Vagina (tissue), 2 donors: ENCODE measurements around the gene PCNP. TPM values are rescaled to one million over a fixed set of nuclear protein-coding genes. Genes with fewer than 3 reads are reported as not detected.

Experiments
- DNase-seq, 2 donors: peaks; one replicate each; pipeline ENCODE4 v3.0.0-alpha.2; 2017; ENCODE audit errors: extremely low spot score in 2 of 2
- H3K27ac ChIP-seq: fragments of 200-600 bp; sonication (generic); one replicate; pipeline ENCODE4 v1.5.1; 2019
- H3K27me3 ChIP-seq: fragments of 200-600 bp; sonication (generic); one replicate; pipeline ENCODE4 v1.5.1; 2019
- H3K36me3 ChIP-seq, 2 donors: fragments of 200-600 bp; sonication (generic); one replicate each; pipeline ENCODE4 v1.5.1; 2017 to 2019
- H3K4me1 ChIP-seq: fragments of 200-600 bp; sonication (generic); one replicate; pipeline ENCODE4 v1.5.1; 2019
- H3K4me3 ChIP-seq, 2 donors: fragments of 200-600 bp; sonication (generic); 1 replicate in 1 of 2; 2 replicates in 1 of 2; pipeline ENCODE4 v1.5.1; 2016 to 2019
- H3K9me3 ChIP-seq: fragments of 200-600 bp; sonication (generic); one replicate; pipeline ENCODE4 v1.5.1; 2019
- POLR2A ChIP-seq, 2 donors: fragments of 450-650 bp; IDR thresholded peaks; one replicate each; pipeline ENCODE4 v1.6.1; 2017; ENCODE audit warnings: antibody characterized with exemption in 2 of 2, mild to moderate bottlenecking in 2 of 2, moderate library complexity in 2 of 2
- POLR2AphosphoS5 ChIP-seq, 2 donors: sonication (generic); formaldehyde crosslinking; IDR thresholded peaks; one replicate each; pipeline ENCODE4 v1.9.0; 2017; ENCODE audit warnings: antibody characterized with exemption in 2 of 2, mild to moderate bottlenecking in 2 of 2, low read depth in 1 of 2; ENCODE audit not compliant: insufficient read depth in 1 of 2
- intact Hi-C: fragments of 100-400 bp; cut with DNase I; formaldehyde crosslinking; loops from one replicate; pipeline ENCODE4 v1.15.1; 2023
- total RNA-seq: library from RNA; depleted of rRNA; stranded (reverse); fragments of >200 nt; gene quantifications from one replicate; pipeline ENCODE4 v1.2.3, GENCODE V29; 2016
- TF ChIP-seq, protein P1 (sequence below), 3 experiments: fragments of 450-650 bp in 2 of 3; fragments of 200-600 bp in 1 of 3; sonication (generic) in 1 of 3; IDR thresholded peaks; one replicate each; pipeline ENCODE4 v1.5.1; 2017 to 2019; ENCODE audit warnings: antibody characterized with exemption in 3 of 3, mild to moderate bottlenecking in 2 of 3, moderate library complexity in 2 of 3

The PCNP gene
- total RNA-seq, 1 donor from 2014 or later: 96.3 TPM

DNA sequence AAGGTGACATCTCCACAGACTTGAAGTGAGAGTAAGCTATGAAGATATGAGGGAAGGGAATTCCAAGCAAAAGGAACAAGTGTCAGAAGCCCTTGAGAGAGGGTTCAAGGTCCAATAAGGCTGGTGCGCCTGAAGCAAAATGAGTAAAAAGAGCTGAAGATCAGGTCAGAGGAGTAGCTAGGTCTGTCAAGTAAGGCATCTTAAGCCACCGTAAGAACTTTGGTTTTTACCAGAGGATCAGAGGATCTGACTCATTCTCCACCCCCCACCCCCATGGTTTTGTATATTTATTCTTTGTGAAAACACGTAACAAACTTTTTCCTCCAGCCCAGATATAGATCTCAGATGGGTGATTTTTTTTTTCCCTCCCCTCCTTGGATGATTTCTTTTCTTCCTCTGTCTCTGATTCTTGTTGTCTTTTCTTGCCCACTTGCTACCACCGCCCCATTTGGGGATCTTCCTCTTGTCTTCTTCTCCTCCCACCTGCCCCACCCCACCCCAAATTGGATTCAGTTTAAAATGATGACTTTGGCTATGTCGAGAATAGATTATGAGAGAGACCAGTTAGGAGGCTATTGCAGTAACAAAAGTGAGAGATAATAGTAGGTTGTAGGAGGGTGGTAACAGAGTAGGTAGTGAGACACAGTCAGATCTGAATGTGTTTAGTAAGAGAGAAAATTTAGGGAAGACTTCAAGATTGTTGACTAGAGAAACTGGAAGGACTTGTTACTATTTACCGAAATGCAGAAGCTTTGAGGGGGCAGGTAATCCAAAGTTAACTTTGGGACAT lies 6.3 kb upstream of the PCNP start:
- H3K27ac ChIP-seq: no peak overlapping the region
- peaks cover 11% of the 10 kb centered on the region for H3K4me1 ChIP-seq
- DNase-seq: no peak
- intact Hi-C loops: no loop called here
- no peaks in the 10 kb centered on the region for H3K27me3 ChIP-seq
- H3K4me3 ChIP-seq: no peak overlapping the region
- TF ChIP-seq, protein P1, sequence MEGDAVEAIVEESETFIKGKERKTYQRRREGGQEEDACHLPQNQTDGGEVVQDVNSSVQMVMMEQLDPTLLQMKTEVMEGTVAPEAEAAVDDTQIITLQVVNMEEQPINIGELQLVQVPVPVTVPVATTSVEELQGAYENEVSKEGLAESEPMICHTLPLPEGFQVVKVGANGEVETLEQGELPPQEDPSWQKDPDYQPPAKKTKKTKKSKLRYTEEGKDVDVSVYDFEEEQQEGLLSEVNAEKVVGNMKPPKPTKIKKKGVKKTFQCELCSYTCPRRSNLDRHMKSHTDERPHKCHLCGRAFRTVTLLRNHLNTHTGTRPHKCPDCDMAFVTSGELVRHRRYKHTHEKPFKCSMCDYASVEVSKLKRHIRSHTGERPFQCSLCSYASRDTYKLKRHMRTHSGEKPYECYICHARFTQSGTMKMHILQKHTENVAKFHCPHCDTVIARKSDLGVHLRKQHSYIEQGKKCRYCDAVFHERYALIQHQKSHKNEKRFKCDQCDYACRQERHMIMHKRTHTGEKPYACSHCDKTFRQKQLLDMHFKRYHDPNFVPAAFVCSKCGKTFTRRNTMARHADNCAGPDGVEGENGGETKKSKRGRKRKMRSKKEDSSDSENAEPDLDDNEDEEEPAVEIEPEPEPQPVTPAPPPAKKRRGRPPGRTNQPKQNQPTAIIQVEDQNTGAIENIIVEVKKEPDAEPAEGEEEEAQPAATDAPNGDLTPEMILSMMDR (IDR thresholded peaks at IDR 0.05): no peak
- no peak for TF ChIP-seq POLR2AphosphoS5 (IDR thresholded peaks at IDR 0.05; ENCODE audit: insufficient read depth in 1 of 2, low read depth in 1 of 2)
- no peak for TF ChIP-seq POLR2A (IDR thresholded peaks at IDR 0.05)
- no peaks in the 10 kb centered on the region for H3K36me3 ChIP-seq
- H3K9me3 ChIP-seq: no peaks in the 10 kb centered on the region

DNA sequence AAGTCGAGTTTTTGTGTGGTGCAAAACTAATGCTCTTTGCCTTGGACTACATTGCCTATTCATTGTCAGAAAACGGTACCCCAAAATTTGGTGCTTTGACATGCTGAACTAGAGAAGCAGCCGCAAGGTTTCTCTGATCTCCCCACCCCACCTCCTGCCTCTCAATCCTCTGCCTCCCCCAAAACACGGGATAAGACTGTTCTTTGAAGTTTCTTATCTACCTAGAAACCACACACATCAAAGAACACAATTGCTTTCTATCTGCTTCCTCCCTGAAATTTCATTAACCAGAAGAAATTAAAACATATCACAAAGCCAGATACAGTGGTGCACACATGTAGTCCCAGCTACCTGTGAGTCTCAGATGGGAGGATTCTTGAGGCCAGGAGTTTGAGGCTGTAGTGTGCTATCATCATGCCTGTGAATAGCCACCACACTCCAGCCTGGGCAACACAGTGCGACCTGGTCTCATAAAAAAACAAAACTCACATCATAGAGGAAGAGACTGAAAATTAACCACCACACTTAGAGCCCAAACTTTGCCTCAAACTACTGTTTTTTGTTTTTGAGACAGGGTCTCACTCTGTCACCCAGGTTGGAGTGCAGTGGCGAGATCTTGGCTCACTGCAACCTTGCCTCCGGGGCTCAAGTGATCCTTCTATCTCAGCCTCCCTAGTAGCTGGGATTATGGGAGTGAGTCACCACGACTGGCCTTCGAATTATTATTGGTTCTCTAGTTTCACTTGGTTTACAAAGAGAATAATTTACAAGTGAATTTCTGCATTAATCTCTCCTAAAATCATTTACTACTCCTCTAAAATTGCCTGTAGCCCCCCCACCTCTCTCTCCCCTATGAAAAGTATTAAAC lies 2.7 kb upstream of the PCNP start:
- no peak for DNase-seq
- no peaks in the 10 kb centered on the region for H3K9me3 ChIP-seq
- intact Hi-C loops: loop anchor here (5.0 to 10.0 kb wide), 2 partner anchors 56 to 106 kb away; partner anchors contain the start of genes SENP7 and ZBTB11
- H3K27me3 ChIP-seq: no peaks in the 10 kb centered on the region
- peaks cover 15% of the 10 kb centered on the region for H3K4me1 ChIP-seq
- no peak overlapping the region for H3K27ac ChIP-seq
- TF ChIP-seq POLR2AphosphoS5 (IDR thresholded peaks at IDR 0.05; ENCODE audit: insufficient read depth in 1 of 2, low read depth in 1 of 2) (no peak), POLR2A (IDR thresholded peaks at IDR 0.05) (no peak)
- TF ChIP-seq, protein P1 (IDR thresholded peaks at IDR 0.05): no peak
- no peak overlapping the region for H3K4me3 ChIP-seq
- no peaks in the 10 kb centered on the region for H3K36me3 ChIP-seq

DNA sequence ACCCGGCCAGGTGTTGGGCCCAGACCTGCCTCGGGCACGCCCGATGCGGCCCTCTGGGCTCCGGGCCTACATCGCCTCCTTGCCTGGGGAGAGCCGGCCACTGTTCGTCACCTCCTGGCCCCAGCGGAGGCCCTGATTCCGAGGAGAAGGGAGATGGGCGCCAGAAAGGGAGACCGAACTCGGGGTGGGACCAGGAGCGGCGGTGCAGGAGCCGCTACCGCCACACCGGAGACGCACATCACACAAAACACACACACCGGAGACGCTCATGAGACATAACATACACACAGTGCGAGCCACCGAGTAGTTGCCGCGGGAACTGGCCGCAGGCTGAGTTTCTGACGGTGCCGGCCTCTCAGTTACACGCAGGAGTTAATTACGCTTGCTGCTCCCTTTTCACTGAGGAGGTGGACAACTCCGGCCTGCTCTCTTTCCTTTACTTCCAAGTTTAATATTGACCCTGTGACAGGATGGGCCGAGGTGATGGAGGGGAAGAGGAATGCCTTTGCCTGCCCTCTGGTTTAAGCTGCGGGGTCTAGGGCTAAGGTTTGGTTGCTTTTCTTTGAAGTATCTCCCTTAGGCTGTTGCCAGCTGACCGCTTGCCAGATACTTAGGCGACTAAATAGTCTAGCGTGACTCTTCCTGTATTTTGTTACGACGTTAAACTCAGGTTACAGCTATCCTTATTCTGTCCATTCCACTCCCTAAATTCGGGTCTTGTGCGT lies 570 bp downstream of the PCNP start:
- peaks cover 0 to 5% of the 10 kb centered on the region in 2 donors for H3K36me3 ChIP-seq
- H3K4me3 ChIP-seq: peak overlapping the region; percentile 68 to 95
- intact Hi-C loops: loop anchor here (5.0 to 10.0 kb wide), 2 partner anchors 60 to 103 kb away; partner anchors contain the start of genes SENP7 and ZBTB11
- DNase-seq: peak in 1 of 2 donors; percentile 91
- peaks cover 46% of the 10 kb centered on the region for H3K4me1 ChIP-seq
- no peaks in the 10 kb centered on the region for H3K9me3 ChIP-seq
- TF ChIP-seq, protein P1 (IDR thresholded peaks at IDR 0.05): no peak
- TF ChIP-seq POLR2AphosphoS5 (IDR thresholded peaks at IDR 0.05; ENCODE audit: insufficient read depth in 1 of 2, low read depth in 1 of 2): peak in 1 of 2 donors; percentile 7
- no peaks in the 10 kb centered on the region for H3K27me3 ChIP-seq
- peak overlapping the region; percentile 98 for H3K27ac ChIP-seq

DNA sequence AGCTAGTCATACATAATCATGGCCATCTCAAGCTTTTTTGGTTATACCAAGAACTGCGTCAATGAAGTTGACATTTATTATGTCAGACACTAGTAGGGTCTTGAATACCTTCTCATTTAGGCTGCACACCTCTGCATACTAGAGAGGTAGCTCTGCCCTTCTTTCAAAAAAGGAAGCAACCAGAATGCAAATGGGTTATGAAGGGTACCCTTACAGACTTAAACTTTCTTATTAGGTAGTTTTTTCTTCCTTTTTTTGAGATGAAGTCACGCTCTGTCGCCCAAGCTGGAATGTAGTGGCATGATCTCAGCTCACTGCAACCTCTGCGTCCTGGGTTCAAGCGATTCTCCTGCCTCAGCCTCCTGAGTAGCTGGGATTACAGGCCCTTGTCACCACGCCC lies 3.3 kb downstream of the PCNP start:
- TF ChIP-seq POLR2AphosphoS5 (IDR thresholded peaks at IDR 0.05; ENCODE audit: insufficient read depth in 1 of 2, low read depth in 1 of 2) (no peak), POLR2A (IDR thresholded peaks at IDR 0.05) (no peak)
- TF ChIP-seq, protein P1 (IDR thresholded peaks at IDR 0.05): no peak
- H3K4me3 ChIP-seq: no peak overlapping the region
- H3K27me3 ChIP-seq: no peaks in the 10 kb centered on the region
- intact Hi-C loops: loop anchor here (10.0 kb wide), 1 partner anchor 62 kb away; the partner anchor contains the start of gene SENP7
- no peak overlapping the region for H3K27ac ChIP-seq
- peaks cover 0 to 5% of the 10 kb centered on the region in 2 donors for H3K36me3 ChIP-seq
- no peaks in the 10 kb centered on the region for H3K9me3 ChIP-seq
- H3K4me1 ChIP-seq: peaks cover 69% of the 10 kb centered on the region
- DNase-seq: no peak
